Measurements from ENCODE around the gene KRTCAP2.

GRCh38 chr1:155188268-155188667, 15.2 kb upstream of the KRTCAP2 start:
- no peak for TF ChIP-seq CTCF (IDR thresholded peaks at IDR 0.05)
- TF ChIP-seq POLR2A (IDR thresholded peaks at IDR 0.05) = no peak

Measured in prostate gland (tissue), 2 donors.